Cerebellar nuclear complex (tissue), 1 donor: ENCODE data around the gene ERCC6.

Experiments
- DNase-seq, 2 experiments: peaks; one replicate each; lab custom pipeline; 2025; lab: John Stamatoyannopoulos, UW

ERCC6 gene

DNA sequence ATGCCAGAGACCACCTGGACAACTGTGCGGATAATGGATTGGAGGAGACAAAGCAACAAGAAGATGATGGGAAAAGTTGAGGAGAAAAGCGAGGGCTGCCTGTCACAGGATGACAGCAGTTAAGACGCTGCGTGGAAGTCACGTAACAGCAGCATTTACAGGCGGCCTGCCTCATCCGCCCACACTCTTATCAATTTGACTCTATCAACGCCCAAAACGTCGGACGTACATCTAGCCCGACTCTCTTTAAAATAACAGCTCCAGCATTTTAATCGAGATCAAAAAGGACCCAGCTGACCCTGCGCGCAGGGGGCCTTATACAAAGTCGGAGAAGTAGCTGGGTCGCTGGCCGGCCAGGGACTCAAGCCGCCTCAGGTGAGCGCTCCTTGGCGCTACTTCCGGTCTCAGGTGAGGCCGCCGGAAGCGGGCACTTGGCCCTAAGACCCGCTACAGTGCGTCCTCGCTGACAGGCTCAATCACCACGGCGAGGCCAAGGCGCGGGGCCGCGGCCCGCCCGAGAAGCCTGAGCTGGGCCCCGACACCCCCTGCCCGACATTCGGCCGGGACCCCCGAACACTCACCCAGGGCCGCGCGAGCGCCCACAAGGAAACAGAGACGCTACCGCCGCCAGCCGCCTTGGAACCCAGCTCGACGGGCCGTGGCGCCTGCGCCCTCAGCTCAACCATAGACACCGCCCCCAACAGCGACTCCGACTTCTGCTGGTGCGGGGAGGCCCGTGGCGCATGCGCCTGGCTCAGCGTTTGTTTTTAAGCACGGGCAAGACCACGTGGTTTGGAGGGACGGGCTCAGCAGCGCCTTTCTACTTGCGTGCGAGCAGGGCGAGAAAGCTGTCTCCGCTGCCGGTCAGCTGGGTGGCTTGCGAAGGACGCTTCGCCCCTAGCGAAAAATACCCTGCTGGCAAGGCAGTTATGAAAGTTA is at the start of gene ERCC6:
TSS of gene ERCC6 (minus strand) at position 741 of the 939 bp plus-strand sequence.
- DNase-seq: peak; percentile 84 to 89

DNA sequence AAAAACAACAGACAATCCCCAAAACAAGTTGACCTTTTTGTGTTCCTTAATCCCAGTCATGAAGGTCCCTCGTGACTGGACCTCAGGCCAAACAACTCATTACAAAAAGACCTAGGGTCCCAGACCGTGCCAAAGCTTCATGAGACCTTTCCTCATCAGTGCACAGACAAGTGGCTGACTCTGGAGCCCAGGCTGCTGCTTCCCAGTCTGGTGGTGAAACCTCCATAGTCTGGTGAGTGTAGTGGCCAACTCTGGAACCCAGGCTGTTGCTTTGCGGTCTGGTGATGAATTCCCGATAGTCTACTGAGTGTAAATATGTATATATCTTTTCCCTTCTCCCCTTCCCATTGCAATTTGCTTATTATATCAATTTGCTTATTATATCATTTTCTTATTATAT is 49.1 kb upstream of the ERCC6 start:
- no peak for DNase-seq

DNA sequence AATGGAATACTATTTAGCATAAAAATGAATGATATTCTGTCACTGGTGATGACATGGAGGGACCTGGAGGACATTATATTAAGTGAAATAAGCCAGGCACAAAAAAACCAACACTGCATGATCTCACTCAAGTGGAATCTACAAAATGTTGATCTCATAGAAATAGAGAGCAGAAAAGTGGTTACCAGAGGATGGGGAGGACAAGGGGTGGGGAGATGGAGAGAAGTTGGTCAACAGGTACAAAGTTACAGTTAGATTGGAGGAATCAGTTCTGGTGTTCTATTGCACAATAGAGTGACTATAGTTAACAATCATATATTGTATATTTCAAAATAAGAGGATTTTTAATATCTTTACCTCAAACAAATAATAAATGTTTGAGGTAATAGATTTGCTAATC is 46.5 kb upstream of the ERCC6 start:
- DNase-seq: no peak

DNA sequence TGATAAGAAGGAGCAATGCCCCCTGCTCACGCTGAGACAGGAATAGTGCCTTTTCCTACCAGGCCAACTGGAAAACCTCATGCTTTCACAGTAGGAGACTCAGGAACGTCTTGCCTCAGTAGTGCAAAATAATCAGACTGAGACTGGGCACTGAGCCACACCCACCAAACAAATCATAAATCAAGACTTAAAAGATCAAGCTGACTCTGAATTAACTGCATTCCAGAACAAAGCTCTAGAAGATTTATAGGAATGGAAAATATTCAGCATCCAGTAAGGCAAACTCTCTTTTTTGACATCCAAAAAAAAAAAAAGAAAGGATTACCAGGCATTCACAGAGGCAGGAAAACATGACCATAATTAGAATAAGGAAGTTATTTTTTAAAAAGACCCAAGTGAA is 40.7 kb upstream of the ERCC6 start:
- no peak for DNase-seq

DNA sequence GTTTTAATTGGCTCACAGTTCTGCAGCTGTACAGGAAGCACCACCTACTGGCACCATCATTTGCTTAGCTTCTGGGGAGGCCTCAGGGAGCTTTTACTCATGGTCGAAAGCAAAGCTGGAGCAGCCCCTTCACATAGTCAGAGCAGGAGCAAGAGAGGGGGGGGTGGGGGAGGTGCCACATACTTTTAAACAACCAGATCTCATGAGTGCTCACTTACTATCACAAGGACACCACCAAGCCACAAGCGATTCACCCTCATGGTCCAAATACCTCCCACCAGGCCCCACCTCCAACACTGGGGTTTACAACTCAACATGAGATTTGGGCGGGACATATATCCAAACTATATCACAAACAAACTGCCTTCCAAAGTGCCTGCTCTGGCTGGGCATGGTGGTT is 39.5 kb upstream of the ERCC6 start:
- DNase-seq: no peak

DNA sequence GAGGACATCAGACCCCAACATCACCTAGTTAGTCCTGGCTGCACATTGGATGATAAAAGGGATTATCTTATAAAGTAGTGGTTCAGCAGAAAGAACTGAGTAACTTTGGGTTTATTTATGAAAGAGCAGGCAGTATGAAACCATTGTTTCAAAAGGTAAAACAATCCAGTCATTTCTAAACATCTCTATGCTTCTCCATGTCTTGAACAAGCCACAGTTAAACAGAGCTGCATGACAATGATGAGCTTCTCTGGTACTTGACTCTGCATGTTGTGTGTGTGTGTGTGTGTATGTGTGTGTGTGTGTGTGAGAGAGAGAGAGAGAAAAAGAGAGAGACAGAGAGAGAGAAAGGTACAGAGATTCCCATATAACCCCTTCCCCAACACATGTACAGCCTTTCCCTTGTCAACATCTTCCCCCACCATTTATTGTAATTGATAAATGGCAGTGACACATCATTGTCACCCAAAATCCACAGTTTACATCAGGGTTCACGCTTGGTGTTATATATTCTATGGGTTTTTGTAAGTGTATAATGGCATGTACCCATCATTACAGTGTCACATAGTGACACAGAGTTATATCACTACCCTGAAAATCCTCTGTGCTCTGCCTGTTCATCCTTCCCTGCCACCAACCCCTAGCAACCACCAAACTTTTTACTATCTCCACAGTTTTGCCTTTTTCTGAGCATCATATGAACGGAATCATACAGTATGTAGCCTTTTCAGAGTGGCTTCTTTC is 38.4 kb upstream of the ERCC6 start:
- DNase-seq: no peak

DNA sequence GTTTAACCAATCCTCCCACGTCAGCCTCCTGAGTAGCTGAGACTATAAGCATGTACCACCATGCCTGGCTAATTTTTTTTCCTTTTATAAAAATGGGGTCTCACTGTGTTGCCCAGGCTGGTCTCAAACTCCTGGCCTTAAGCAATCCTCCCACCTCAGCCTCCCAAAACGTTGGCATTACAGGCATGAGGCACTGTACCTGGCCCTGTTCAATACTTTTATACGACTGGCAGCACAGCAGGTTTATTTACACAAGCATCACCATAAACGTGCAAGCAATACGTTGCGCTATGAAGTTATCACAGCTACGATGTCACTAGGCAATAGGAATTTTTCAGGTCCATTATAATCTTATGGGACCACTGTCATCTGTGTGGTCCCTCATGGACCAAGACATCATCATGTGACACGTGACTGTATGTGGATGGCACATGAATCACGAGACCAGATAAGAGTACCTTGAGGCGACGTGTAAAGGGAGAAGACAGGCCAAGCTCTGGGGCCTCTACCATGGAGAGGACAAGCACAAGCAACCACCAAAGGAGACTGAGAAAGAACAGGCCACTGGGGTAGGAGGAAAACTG is 36.7 kb upstream of the ERCC6 start:
- no peak for DNase-seq

DNA sequence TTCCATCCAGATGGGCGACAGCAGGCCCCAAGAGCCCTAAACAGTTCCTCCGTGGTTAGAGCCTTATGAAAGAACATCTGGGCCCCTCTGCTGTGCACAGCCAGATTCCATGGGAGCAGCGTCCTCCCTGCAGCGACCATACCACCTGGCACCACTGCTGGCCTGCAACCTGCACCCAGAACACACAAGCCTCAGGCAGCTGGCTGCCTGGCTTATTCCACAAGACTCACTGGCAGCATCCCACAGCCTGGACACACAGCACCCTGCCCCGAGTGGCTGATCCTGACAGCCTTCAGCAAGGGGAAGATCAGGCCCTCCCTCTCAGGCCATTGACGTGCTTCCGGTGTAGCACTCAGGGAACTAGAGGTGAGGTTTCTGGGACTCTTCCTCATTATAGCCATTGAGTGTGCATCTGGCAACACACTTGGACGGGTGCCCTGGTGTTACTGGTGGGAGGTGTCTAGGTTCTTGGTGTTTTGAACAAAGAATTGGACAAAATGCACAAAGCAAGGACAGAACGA is 33.7 kb upstream of the ERCC6 start:
- DNase-seq: no peak

DNA sequence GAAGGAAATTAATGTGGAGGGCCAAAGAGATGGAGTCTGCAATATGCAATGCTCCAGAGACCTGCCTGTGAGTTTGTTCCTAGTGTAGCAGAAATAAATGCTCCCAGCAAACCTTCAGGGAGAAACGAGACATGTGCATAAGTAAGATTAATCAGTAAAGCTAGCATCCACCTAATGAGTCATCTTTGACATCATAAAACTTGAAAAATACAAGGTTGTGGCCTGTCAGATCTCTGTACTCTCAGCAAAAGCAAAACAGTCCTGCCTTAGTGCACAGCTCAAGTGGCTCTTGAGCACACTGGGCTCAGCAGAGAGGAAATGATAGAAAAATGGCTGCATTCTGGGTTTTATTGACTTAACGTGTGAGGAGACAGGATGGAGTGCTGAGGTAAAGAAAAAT is 32.5 kb upstream of the ERCC6 start:
- DNase-seq: no peak

DNA sequence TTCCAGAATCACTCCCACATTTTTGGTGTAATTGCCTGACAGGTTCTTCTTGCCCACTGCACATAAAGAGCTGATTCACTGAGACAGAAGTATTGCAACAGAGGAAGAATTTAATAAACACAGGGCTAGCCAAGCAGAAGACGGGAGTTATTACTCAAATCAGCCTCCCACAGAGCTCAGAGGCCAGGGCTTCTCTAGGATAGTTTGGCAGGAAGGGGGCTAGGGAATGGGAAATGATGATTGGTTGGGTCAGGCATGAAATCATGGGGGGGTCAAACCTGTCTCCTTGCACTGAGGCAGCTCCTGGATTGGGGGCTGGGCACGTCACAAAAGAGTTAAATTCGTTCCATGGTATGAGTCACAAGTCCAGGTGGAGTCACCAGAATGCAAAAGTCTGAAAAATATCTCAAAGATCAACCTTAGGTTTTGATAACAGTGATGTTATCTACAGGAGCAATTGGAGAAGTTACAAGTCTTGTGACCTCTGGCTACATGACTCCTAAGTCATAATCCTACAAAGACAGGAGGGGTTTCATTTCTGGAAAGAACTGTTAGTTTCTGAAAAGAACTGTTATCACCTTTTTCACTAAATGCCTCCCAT is 30.2 kb upstream of the ERCC6 start:
- no peak for DNase-seq

DNA sequence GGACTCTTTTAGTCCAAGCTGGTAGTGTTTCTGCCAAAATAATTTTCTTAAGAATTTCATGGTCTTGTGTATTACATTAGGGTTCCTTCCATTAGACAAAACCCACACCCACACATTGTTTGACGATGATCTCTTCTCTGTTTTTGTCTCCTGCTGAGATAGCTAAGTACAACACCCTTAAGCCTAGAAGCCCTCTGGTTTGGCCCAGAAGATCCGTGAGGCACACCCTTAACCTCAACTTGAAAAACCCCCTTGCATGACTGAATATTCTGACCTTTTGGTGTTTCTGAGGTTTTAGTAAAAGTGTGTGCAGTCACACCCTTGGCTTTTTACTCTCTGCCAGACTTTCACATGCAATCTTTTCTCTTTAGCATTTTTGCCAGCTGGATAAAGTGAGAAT is 29.3 kb upstream of the ERCC6 start:
- DNase-seq: no peak

DNA sequence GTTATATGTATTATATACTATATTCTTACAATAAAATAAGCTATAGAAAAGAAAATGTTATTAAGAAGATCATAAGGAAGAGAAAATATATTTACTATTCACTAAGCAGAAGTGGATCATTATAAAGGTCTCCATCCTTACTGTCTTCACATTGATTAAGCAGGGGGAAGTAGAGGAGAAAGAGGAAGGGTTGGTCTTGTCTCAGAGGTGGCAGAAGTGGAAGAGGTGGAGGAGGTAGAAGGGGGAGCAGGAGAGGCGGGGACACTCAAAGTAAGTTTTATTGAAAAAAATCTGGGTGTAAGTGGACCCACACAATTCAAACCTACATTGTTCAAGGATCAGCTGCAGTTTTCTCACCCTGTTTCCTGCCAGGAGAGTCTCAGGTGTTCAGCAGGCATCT is 28.9 kb upstream of the ERCC6 start:
- DNase-seq: no peak

DNA sequence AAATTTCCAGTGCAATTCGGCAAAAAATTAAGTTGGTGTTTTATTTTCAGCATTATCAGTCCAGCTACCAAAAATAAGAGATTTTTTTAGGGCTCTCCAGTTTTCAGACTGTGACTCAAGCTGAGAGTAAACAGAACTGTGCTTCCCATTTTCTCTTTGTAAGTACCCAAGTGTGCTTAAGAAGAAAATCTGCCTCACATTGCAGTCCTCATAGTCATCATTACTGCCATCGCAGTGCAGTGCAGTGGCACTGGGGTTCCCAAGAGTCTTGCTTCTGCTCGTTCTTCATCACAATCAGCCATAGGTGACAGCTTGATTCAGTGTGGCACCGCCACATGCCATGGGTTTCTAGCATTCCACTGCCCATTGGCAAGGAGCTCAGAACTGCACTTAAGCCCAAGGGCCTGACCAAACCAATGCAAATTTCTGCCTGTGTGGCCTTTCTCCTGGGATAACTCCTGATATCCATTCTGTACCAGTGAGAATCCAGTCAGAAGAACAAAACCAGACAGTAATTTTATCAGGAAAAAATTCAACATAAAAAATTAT is 25.6 kb upstream of the ERCC6 start:
- no peak for DNase-seq

DNA sequence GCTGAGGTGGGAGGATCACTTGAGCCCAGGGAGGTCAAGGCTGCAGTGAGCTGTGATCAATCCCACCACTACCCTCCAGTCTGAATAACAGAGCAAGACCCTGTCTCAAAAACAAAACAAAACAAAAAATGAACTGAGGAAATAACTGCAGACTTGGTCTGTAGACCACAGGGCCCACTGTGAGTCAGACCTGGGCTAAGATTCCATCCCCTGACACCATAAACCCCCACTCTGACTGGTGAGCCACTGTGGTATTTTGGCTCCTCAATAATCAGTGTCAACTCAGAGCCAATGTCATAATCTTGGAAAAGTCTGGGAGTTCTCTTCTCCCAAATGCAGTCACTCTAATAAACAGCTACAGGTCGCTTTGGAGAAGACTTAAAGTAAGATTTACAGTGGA is 24.0 kb upstream of the ERCC6 start:
- DNase-seq: no peak

DNA sequence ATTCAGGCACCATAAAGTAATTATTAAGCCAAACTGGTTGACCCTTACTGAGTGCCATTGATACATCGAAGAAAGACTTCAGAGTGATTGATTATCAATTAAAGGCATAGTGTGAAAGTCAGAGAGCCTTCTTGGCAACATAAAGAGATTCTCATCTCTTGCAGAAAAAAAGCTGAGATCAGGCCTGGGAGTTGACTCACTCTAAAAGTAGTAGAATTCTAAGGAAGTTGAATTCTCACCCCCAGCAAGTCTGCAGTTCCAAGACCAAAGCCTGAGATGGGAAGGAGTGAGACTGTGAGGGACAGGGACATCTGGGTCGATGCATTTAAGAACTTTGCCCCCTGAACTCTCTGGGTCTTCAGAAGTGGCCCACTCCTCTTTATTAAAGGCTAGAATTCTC is 21.6 kb upstream of the ERCC6 start:
- no peak for DNase-seq

DNA sequence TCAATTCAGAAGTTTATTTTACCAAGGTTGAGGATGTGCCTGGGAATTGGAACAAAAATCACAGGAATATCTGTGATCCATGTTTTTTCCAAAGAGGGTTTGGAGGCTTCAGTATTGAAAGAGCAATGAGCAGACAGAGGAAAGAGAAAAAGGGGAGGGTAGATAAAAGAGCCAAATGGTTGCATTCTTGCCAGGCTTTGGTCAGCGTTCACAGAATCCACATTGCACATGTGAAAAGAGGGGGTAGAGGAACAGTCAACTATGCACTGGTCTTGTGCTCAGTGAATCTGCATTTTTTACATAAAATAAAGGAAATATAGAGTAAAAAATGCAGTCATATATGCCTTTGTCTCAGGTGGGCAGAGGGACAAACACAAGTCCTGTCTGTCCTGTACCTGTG is 20.6 kb upstream of the ERCC6 start:
- no peak for DNase-seq

DNA sequence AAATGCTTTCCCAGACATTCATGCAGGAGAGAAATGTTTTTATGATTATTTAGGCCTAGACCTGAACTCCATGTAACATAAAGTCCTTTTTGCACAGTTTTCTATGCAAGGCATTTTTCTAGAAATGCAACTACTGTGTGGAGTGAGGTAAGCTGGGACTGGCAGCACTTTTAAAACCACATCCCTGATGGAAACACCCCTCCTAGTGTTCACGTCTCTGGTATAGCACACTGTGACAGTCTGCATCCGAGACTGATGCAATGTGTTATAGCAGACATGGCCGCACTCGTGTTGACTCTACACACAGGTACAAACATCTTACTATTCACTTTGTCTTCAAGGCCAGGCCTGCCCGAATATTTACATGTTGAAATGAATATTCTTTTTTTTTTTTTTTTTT is 19.3 kb upstream of the ERCC6 start:
- DNase-seq: no peak

DNA sequence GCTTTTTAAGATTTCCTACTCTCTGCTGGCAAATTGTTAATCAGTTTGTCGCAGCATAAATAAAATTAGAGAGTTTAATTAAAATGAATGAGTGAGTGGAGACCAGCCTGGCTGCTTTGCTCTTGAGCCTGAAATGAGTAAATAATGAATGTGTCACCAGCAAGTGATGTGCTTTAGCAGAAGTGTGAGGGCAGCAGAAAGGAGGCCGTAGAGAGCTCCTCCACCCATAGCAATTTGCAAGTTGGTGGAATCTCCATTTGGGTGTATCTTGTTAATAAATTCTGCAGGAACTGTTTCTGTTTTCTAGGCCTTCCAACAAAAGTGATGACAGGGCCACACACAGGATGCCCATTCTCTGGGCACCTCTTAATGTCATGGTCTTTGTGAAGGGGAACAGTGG is 18.8 kb upstream of the ERCC6 start:
- no peak for DNase-seq

DNA sequence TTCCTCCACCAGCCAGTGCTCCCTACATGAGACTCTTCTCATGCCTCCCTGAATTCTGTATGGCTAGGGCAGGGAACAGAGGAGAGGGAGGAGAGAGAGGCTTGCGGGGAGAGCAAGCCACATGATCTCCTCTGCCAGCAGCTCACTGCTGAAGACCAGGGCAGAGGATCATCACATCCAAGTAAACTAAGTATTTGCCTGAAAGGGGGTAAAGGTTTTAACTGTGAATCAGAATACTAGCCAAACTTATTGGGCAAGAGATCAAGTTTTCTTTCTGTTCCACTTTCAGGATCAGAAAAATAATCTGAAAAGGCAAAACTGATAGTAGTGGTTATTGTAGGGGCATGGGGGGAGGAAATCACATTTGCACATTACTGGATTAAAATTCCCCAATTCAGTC is 17.8 kb upstream of the ERCC6 start:
- DNase-seq: no peak

DNA sequence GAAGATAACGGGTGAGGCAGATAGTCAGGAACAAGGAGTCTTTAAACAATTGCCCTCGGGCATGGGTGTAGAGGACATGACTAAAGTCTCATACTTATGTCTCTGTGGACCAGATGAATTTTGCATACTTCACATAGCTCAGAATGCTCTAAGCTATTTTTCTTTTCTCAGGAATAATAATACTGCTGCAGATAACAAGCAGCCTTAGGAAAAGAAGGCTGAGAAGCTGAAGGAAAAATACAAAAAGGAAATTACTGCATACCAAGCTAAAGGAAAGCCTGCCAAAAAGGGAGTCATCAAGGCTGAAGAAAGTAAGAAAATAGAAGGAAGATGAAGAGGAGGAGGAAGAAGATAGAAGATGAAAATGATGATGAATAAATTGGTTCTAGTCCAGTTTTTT is 13.4 kb upstream of the ERCC6 start:
- no peak for DNase-seq

DNA sequence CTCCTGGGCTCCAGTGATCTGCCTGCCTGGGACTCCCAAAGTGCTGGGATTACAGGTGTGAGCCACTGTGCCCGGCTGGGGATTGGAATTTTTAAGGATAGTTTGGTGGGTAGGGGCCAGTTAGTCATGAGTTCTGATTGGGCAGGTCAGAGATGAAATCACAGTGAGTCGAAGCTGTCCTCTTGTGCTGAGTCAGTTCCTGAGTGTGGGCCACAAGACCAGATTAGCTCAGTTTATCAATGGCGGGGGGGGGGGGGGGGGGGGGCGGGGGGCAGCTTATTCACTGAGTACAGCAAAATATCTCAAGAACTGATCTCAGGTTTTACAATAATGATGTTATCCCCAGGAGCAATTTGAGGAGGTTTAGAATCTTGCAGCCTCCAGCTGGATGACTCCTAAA is 11.6 kb upstream of the ERCC6 start:
- DNase-seq: no peak
